Fibroblast of lung (primary cell): ENCODE results near the gene UQCC5. TPM values are rescaled to one million over a fixed set of nuclear protein-coding genes. Genes with fewer than 3 reads are reported as not detected.

Experiments
- DNase-seq, 2 donors: peaks; one replicate each; pipeline versions ENCODE4 v3.0.0 to v3.0.0-alpha.2; 2010; ENCODE audit warnings: low read depth in 2 of 2
- H2AFZ ChIP-seq: 2 replicates; pipeline ENCODE4 v1.5.1; 2012; ENCODE audit warnings: low read length, control low read depth, inconsistent platforms
- H3K27ac ChIP-seq: 2 replicates; pipeline ENCODE4 v1.5.1; 2011; ENCODE audit warnings: low read length, control low read depth; ENCODE audit not compliant: insufficient read depth
- H3K27me3 ChIP-seq: 2 replicates; pipeline ENCODE4 v1.5.1; 2011; ENCODE audit warnings: mild to moderate bottlenecking, low read length; ENCODE audit not compliant: control insufficient read depth, insufficient read depth
- H3K36me3 ChIP-seq: 2 replicates; pipeline ENCODE4 v1.5.1; 2011; ENCODE audit warnings: low read length; ENCODE audit not compliant: control insufficient read depth, insufficient read depth
- H3K4me1 ChIP-seq: 2 replicates; pipeline ENCODE4 v1.5.1; 2011; ENCODE audit warnings: low read length; ENCODE audit not compliant: control insufficient read depth, insufficient read depth; ENCODE audit errors: extremely low read depth
- H3K4me2 ChIP-seq: 2 replicates; pipeline ENCODE4 v1.5.1; 2011; ENCODE audit warnings: low read length, control low read depth; ENCODE audit not compliant: insufficient read depth; ENCODE audit errors: extremely low read depth
- H3K4me3 ChIP-seq, 4 experiments: fragments of 200-600 bp in 1 of 4; sonication (generic) in 1 of 4; replicated peaks in 1 of 4; 2 replicates each; pipeline ENCODE4 v1.5.1; 2011 to 2016; ENCODE audit warnings: low read length in 4 of 4, low read depth in 3 of 4, mild to moderate bottlenecking in 3 of 4, control low read depth in 2 of 4, inconsistent platforms in 1 of 4, mixed read lengths in 1 of 4; ENCODE audit not compliant: insufficient read depth in 1 of 4; ENCODE audit errors: control extremely low read depth in 1 of 4
- H3K79me2 ChIP-seq: 2 replicates; pipeline ENCODE4 v1.5.1; 2012; ENCODE audit warnings: mild to moderate bottlenecking, low read length, inconsistent platforms; ENCODE audit not compliant: control insufficient read depth, insufficient read depth
- H3K9ac ChIP-seq: 2 replicates; pipeline ENCODE4 v1.5.1; 2011; ENCODE audit warnings: mild to moderate bottlenecking, low read length, control low read depth; ENCODE audit not compliant: insufficient read depth
- H3K9me3 ChIP-seq: 2 replicates; pipeline ENCODE4 v1.5.1; 2012; ENCODE audit warnings: low read depth, low read length; ENCODE audit not compliant: control insufficient read depth, insufficient read depth
- H4K20me1 ChIP-seq: 2 replicates; pipeline ENCODE4 v1.5.1; 2011; ENCODE audit warnings: low read length; ENCODE audit not compliant: control insufficient read depth, insufficient read depth; ENCODE audit errors: extremely low read depth
- EZH2 ChIP-seq: IDR thresholded peaks from 2 replicates; pipeline ENCODE4 v1.5.1; 2012; ENCODE audit warnings: low read length, control low read depth, mild to moderate bottlenecking; ENCODE audit errors: missing control alignments
- polyA plus RNA-seq, 2 donors: library from polyadenylated mRNA; depleted of rRNA in 1 of 2; stranded (reverse) in 1 of 2; unstranded in 1 of 2; fragments of >200 nt; gene quantifications; 2 replicates each; pipeline ENCODE4 v1.2.1, GENCODE V29; 2011 to 2012; ENCODE audit warnings: missing spikeins in 1 of 2
- total RNA-seq: library from RNA; depleted of rRNA; stranded (reverse); fragments of >200 nt; gene quantifications from 2 replicates; pipeline ENCODE4 v1.2.1, GENCODE V29; 2014
- TF ChIP-seq, protein P1 (sequence below), 2 donors: IDR thresholded peaks in 1 of 2; conservative IDR thresholded peaks in 1 of 2; 1 replicate in 1 of 2; 2 replicates in 1 of 2; pipeline ENCODE4 v1.5.1; 2011 to 2012; ENCODE audit warnings: low read length in 2 of 2, control low read depth in 1 of 2, inconsistent platforms in 1 of 2, low read depth in 1 of 2, mild to moderate bottlenecking in 1 of 2

Gene UQCC5
- total and polyA plus RNA-seq, 2 donors (not counting 1 experiment from before 2014, with no cell fraction given): 9.4 to 13.8 TPM

DNA sequence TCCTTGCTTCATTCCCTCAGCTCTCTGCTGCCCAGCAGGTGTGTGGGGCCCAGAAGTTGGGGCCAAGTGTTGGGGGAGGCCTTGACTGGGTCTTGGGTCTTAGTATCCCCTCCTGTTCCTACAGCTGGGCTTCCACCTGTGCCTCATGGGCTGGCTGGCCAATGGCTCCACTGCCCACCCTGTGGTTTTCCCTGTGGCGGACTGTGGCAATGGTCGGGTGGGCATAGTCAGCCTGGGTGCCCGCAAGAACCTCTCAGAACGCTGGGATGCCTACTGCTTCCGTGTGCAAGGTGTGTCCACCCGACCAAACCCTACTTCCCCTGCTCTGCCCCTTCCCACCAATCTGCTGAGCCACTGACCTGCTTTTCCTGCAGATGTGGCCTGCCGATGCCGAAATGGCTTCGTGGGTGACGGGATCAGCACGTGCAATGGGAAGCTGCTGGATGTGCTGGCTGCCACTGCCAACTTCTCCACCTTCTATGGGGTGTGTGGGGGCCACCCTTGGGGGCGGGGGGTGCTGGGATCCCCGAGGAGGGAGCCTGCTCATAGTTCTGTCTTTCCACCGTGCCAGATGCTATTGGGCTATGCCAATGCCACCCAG lies 13.7 kb upstream of the UQCC5 start:
- no peaks in the 10 kb centered on the region for H3K27me3 ChIP-seq
- H3K79me2 ChIP-seq: no peaks in the 10 kb centered on the region
- no peak overlapping the region for H3K9ac ChIP-seq
- peaks cover 28% of the 10 kb centered on the region for H3K36me3 ChIP-seq
- peaks cover 14% of the 10 kb centered on the region for H3K4me1 ChIP-seq
- H3K4me3 ChIP-seq: no peak overlapping the region
- no peaks in the 10 kb centered on the region for H3K9me3 ChIP-seq
- H4K20me1 ChIP-seq: no peaks in the 10 kb centered on the region
- no peak for DNase-seq
- no peak overlapping the region for H3K4me2 ChIP-seq
- TF ChIP-seq EZH2: no peak
- TF ChIP-seq, protein P1, sequence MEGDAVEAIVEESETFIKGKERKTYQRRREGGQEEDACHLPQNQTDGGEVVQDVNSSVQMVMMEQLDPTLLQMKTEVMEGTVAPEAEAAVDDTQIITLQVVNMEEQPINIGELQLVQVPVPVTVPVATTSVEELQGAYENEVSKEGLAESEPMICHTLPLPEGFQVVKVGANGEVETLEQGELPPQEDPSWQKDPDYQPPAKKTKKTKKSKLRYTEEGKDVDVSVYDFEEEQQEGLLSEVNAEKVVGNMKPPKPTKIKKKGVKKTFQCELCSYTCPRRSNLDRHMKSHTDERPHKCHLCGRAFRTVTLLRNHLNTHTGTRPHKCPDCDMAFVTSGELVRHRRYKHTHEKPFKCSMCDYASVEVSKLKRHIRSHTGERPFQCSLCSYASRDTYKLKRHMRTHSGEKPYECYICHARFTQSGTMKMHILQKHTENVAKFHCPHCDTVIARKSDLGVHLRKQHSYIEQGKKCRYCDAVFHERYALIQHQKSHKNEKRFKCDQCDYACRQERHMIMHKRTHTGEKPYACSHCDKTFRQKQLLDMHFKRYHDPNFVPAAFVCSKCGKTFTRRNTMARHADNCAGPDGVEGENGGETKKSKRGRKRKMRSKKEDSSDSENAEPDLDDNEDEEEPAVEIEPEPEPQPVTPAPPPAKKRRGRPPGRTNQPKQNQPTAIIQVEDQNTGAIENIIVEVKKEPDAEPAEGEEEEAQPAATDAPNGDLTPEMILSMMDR (conservative IDR thresholded peaks at IDR 0.05 in 1 of 2, IDR thresholded peaks at IDR 0.05 in 1 of 2; ENCODE audit: low read depth in 1 of 2, low read length in 2 of 2): no peak
- H2AFZ ChIP-seq: no peak overlapping the region
- no peak overlapping the region for H3K27ac ChIP-seq

DNA sequence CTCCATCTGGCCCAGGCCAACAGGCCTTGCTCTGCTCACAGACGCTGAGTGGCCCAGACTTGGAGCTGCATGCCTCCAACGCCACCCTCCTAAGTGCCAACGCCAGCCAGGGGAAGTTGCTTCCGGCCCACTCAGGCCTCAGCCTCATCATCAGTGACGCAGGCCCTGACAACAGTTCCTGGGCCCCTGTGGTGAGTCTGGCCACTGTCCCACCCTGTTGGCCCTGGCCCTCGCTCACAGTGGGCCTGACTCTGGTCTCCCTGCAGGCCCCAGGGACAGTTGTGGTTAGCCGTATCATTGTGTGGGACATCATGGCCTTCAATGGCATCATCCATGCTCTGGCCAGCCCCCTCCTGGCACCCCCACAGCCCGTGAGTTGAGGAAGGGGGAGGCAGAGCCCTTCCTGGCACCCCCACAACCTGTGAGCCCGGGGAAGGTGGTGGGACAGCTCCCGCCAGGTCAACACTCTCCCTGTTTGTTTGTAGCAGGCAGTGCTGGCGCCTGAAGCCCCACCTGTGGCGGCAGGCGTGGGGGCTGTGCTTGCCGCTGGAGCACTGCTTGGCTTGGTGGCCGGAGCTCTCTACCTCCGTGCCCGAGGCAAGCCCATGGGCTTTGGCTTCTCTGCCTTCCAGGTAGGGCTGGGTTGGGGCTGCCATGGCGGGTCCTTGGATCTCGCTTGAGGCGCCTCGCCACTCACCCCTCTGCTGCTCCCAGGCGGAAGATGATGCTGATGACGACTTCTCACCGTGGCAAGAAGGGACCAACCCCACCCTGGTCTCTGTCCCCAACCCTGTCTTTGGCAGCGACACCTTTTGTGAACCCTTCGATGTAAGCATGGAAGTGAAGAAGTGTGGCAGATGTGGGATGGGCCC lies 12.8 kb upstream of the UQCC5 start:
- peaks cover 33% of the 10 kb centered on the region for H3K36me3 ChIP-seq
- TF ChIP-seq, protein P1 (conservative IDR thresholded peaks at IDR 0.05 in 1 of 2, IDR thresholded peaks at IDR 0.05 in 1 of 2; ENCODE audit: low read depth in 1 of 2, low read length in 2 of 2): no peak
- TF ChIP-seq EZH2: no peak
- no peaks in the 10 kb centered on the region for H3K79me2 ChIP-seq

DNA sequence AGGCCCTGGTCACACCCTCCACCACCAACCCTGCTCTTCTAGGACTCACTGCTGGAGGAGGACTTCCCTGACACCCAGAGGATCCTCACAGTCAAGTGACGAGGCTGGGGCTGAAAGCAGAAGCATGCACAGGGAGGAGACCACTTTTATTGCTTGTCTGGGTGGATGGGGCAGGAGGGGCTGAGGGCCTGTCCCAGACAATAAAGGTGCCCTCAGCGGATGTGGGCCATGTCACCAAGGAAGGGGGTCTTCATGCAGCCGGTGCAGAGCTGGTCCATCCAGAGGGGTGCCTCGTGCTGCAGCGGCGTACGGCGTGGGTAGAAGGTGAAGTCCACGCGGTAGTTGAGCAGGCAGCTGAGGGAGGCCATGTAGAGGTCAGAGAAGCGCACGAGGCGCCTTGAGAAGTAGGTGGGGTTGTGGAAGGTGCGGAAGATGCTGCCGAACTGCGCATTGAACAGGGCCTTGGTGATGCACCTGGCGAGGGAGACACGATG lies 12.1 kb upstream of the UQCC5 start:
- Histone ChIP-seq H3K4me3 (no peak overlapping the region), H3K9ac (no peak overlapping the region), H3K27ac (no peak overlapping the region), H3K4me1 (peaks cover 14% of the 10 kb centered on the region), H4K20me1 (no peaks in the 10 kb centered on the region), H3K79me2 (peaks cover 1% of the 10 kb centered on the region), H2AFZ (no peak overlapping the region), H3K4me2 (no peak overlapping the region), H3K27me3 (no peaks in the 10 kb centered on the region), H3K36me3 (peaks cover 33% of the 10 kb centered on the region), H3K9me3 (no peaks in the 10 kb centered on the region)
- no peak for DNase-seq
- TF ChIP-seq EZH2: no peak
- TF ChIP-seq, protein P1 (conservative IDR thresholded peaks at IDR 0.05 in 1 of 2, IDR thresholded peaks at IDR 0.05 in 1 of 2; ENCODE audit: low read depth in 1 of 2, low read length in 2 of 2): no peak

More for the DNA sequence above, 12.8 kb upstream of the UQCC5 start:
- Histone ChIP-seq H3K27ac (no peak overlapping the region), H2AFZ (no peak overlapping the region), H4K20me1 (no peaks in the 10 kb centered on the region), H3K4me1 (peaks cover 14% of the 10 kb centered on the region), H3K9me3 (no peaks in the 10 kb centered on the region), H3K4me3 (no peak overlapping the region), H3K27me3 (no peaks in the 10 kb centered on the region), H3K4me2 (no peak overlapping the region), H3K9ac (no peak overlapping the region)
- DNase-seq: no peak
